MM.1S (cell line): ENCODE measurements around the gene CPA2.

Experiments used
- CTCF ChIP-seq: fragments of 300-600 bp; sonication (generic); IDR thresholded peaks from 2 replicates; pipeline ENCODE4 v1.5.1; 2016; ENCODE audit warnings: antibody characterized with exemption, low read length, mixed read lengths
- EZH2 ChIP-seq: fragments of 300-600 bp; sonication (generic); optimal IDR thresholded peaks from 2 replicates; pipeline ENCODE3; 2017; ENCODE audit warnings: low read depth, mild to moderate bottlenecking, antibody characterized with exemption, low read length, mixed read lengths

- TF ChIP-seq CTCF = no peak
- TF ChIP-seq EZH2 = no peak
These were observed 2.0 kb downstream of the CPA2 start for GRCh38 chr7:130268463-130269317.
